ENCODE data around the gene FGFR2. TPM values are rescaled to one million over a fixed set of nuclear protein-coding genes. Genes with fewer than 3 reads are reported as not detected.
A peak's percentile ranks its signal among the peaks of the same experiment; 100 is the strongest.

Gene FGFR2
- total RNA-seq, 4 donors from 2014 or later: 65.6 to 149 (median 122) TPM

- no peaks in the 10 kb centered on the region for H3K9me3 ChIP-seq
- H3K4me3 ChIP-seq (replicated peaks in 1 of 3): no peak overlapping the region
- 91 to 94% methylated on average over 2 of the region's 2 CpGs for WGBS, 2 donors
- intact Hi-C loops (cut with DNase I): no loop called here
- peaks cover 13 to 24% of the 10 kb centered on the region in 2 donors for H3K4me1 ChIP-seq
- no peak overlapping the region for H3K27ac ChIP-seq
- no peak for DNase-seq
- H3K27me3 ChIP-seq: no peaks in the 10 kb centered on the region
- no peaks in the 10 kb centered on the region for H3K36me3 ChIP-seq
- TF ChIP-seq CTCF (IDR thresholded peaks at IDR 0.05): no peak
- no peak for TF ChIP-seq POLR2A (IDR thresholded peaks at IDR 0.05)
Observed at GRCh38 chr10:121438333-121438732, 159.9 kb downstream of the FGFR2 start.

- Histone ChIP-seq H3K4me3 (replicated peaks in 1 of 3) (no peak overlapping the region), H3K27ac (peak overlapping the region; percentile 27 to 52 (median 50)), H3K27me3 (no peaks in the 10 kb centered on the region), H3K36me3 (no peaks in the 10 kb centered on the region), H3K9me3 (no peaks in the 10 kb centered on the region), H3K4me1 (peaks cover 13 to 24% of the 10 kb centered on the region in 2 donors)
- WGBS, 2 donors: 11 to 15% methylated on average over 4 of the region's 4 CpGs
- TF ChIP-seq POLR2A (IDR thresholded peaks at IDR 0.05) (no peak), CTCF (IDR thresholded peaks at IDR 0.05) (peak in 3 of 6 experiments; percentile 27 to 49 (median 33))
- DNase-seq: peak; percentile 95 to 97
- intact Hi-C loops (cut with DNase I): no loop called here
Observed at GRCh38 chr10:121437596-121437995, 160.6 kb downstream of the FGFR2 start.

- H3K9me3 ChIP-seq: no peaks in the 10 kb centered on the region
- no peak for TF ChIP-seq CTCF (IDR thresholded peaks at IDR 0.05)
- TF ChIP-seq POLR2A (IDR thresholded peaks at IDR 0.05): no peak
- no peaks in the 10 kb centered on the region for H3K36me3 ChIP-seq
- H3K4me1 ChIP-seq: peaks cover 13 to 20% of the 10 kb centered on the region in 2 donors
- DNase-seq: no peak
- intact Hi-C loops (cut with DNase I): no loop called here
- 30 to 38% methylated on average over 5 of the region's 5 CpGs for WGBS, 2 donors
- peak overlapping the region; percentile 27 to 50 (median 34) for H3K27ac ChIP-seq
- no peak overlapping the region for H3K4me3 ChIP-seq (replicated peaks in 1 of 3)
- H3K27me3 ChIP-seq: no peaks in the 10 kb centered on the region
Observed at GRCh38 chr10:121436630-121437341, 161.5 kb downstream of the FGFR2 start.

GRCh38 chr10:121436281-121436629, 162.0 kb downstream of the FGFR2 start:
- WGBS, 2 donors: 82 to 87% methylated on average over 5 of the region's 5 CpGs
- no peak for TF ChIP-seq CTCF (IDR thresholded peaks at IDR 0.05)
- TF ChIP-seq POLR2A (IDR thresholded peaks at IDR 0.05): no peak
- intact Hi-C loops (cut with DNase I): no loop called here
- H3K4me1 ChIP-seq: peaks cover 13 to 19% of the 10 kb centered on the region in 2 donors
- no peaks in the 10 kb centered on the region for H3K27me3 ChIP-seq
- H3K9me3 ChIP-seq: no peaks in the 10 kb centered on the region
- no peak overlapping the region for H3K4me3 ChIP-seq (replicated peaks in 1 of 3)
- DNase-seq: no peak
- H3K27ac ChIP-seq: peak overlapping the region in 1 of 3 donors; percentile 50
- H3K36me3 ChIP-seq: no peaks in the 10 kb centered on the region

GRCh38 chr10:121435099-121435875, 163.0 kb downstream of the FGFR2 start:
- TF ChIP-seq POLR2A (IDR thresholded peaks at IDR 0.05): no peak
- no peak for TF ChIP-seq CTCF (IDR thresholded peaks at IDR 0.05)
- Histone ChIP-seq H3K27me3 (no peaks in the 10 kb centered on the region), H3K4me3 (replicated peaks in 1 of 3) (no peak overlapping the region), H3K36me3 (no peaks in the 10 kb centered on the region), H3K4me1 (peaks cover 13 to 19% of the 10 kb centered on the region in 2 donors), H3K9me3 (no peaks in the 10 kb centered on the region), H3K27ac (peak overlapping the region in 1 of 3 donors; percentile 50)
- 90 to 91% methylated on average over 9 of the region's 9 CpGs for WGBS, 2 donors
- DNase-seq: no peak
- intact Hi-C loops (cut with DNase I): no loop called here

All from thyroid gland (tissue), 4 donors.